Colon (tissue), 2 donors: Measurements from ENCODE around the gene AMTN.
"Not testable (repeated sequence)": the region's sequence is repeated elsewhere in the genome, so short reads cannot be mapped to it uniquely, and the experiment has no call there.

ENCODE experiments used
- FAIRE-seq: peaks from 2 replicates; lab custom pipeline; 2012; peaks lifted over from hg19 to GRCh38; lab: Jason Lieb, UNC
- donor health status: control.
- donor health status: control.

Gene AMTN, protein sequence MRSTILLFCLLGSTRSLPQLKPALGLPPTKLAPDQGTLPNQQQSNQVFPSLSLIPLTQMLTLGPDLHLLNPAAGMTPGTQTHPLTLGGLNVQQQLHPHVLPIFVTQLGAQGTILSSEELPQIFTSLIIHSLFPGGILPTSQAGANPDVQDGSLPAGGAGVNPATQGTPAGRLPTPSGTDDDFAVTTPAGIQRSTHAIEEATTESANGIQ

DNA sequence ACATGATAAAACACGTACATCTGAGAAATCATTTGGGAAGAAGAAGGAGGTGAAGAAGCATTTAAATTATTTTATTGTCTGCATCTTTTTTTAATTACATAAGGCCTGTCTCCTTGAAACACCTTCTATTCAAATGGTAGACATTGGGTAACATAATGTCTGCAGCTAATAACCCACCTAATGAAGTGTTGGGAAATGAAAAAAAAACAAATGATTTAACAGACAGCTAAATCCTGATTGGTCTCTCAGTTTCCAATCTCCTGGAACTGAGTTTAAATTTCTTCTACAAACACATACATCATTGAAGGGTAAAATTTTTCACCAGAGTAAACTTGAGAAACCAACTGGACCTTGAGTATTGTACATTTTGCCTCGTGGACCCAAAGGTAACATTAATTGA, at the start of gene AMTN:
AMTN (plus strand) TSS at position 301 of the 400 bp plus-strand sequence. CDS start 209 bp downstream, outside the sequence.
- no peak for FAIRE-seq

DNA sequence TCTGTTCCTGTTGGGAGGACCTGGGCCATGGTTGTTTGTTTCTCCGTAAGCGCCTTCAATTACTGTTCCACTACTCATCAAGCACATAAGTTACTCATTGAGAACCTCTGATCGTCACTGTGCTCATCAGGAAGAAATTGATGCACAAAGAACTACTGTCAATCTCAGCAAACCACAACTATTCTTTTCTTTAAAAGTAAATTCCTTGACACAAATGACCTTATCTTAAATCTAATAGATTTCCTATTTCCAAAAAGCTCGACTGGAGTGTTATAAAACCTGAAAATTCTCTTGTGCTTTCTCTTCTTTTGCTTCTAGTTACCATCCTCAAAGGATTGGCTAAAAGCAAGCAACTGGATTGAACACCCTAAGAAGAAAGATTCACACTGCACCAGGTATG, 46.5 kb upstream of the AMTN start, which contains the start of gene MUC7:
MUC7 (plus strand) TSS at position 301 of the 400 bp plus-strand sequence. CDS start 1,825 bp downstream, outside the sequence.
- FAIRE-seq: no peak

DNA sequence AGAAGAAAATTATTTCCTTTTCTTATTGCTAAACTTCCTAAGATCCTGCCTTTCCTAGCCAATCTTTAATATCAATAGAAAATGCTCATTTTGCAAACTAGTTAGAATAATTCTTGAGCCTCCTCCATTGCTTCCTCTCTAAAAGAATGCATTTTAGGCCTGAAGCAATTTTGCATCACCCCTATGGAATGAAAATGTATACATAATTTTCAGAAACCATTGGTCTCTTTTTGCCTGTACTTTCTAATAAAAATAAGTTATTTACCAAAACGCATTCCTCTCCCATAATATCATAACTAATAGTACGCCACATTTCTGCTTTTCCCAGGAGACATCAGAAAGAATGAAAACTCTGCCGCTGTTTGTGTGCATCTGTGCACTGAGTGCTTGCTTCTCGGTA, 44.7 kb upstream of the AMTN start:
- no peak for FAIRE-seq

DNA sequence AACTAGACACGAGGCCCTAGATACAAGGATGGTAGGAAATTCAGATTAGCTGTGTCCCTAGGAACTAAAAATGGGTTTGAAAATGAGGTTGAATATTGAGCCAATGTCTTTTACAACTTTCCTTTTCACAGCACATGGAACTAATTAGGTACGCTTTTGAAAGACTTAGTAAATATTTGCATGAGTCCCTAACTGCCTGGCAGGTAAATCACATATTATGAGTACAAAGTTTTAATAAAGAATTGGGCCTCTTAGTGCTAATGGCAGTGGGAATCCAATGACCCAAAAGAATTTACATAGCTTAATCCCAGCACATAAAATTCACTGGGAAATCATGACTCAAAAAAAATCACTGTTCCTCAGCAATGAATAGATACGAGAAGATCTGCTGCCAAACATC, 29.6 kb upstream of the AMTN start:
- no peak for FAIRE-seq

DNA sequence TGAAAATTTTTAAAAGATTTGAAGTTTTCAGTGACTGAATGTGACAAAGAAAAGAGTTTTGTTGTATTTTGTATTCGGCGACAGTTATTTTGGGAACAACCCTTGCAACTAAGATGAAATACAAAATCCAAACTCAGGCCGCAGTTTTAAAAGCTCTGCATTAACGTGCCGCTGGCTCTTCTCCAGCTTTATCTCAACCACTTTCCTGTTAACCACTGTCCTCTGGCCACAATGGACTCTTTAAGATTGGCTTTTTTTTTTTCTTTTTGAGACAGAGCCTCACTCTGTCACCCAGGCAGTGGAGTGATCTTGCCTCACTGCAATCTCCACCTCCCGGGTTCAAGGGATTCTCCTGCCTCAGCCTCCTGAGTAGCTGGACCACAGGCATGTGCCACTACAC, 22.1 kb upstream of the AMTN start:
- no peak for FAIRE-seq

DNA sequence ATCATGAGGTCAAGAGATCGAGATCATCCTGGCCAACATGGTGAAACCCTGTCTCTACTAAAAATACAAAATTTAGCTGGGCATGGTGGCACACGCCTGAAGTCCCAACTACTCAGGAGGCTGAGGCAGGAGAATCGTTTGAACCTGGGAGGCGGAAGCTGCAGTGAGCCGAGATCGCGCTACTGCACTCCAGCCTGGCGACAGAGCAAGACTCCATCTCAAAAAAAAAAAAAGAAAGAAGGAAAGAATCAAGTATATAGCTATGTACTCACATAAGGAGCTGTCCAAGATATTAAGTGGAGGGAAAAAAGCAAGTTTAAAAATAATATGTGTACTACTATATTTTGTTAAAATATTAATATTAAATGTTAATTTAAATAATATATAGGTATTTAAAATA, 16.5 kb upstream of the AMTN start:
- not testable (repeated sequence) for FAIRE-seq

DNA sequence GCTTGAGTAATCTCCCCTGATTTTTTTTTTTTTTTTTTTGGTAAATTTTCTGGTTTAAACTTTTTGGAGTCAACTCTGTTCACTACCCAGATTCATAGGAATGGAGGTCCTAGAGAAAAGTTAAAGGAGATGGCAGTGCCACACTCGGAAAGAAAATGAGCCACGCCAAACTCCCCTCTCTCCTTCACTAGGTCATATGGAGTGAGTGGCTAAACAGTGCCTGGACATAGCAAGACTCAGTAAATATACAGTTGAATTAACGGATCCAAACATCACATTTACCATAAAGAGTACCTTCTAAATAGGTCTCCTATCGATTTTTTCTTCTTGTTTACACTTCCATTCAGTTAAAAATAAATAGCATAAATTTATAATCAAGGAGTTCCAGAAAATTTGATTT, 13.6 kb upstream of the AMTN start:
- no peak for FAIRE-seq

DNA sequence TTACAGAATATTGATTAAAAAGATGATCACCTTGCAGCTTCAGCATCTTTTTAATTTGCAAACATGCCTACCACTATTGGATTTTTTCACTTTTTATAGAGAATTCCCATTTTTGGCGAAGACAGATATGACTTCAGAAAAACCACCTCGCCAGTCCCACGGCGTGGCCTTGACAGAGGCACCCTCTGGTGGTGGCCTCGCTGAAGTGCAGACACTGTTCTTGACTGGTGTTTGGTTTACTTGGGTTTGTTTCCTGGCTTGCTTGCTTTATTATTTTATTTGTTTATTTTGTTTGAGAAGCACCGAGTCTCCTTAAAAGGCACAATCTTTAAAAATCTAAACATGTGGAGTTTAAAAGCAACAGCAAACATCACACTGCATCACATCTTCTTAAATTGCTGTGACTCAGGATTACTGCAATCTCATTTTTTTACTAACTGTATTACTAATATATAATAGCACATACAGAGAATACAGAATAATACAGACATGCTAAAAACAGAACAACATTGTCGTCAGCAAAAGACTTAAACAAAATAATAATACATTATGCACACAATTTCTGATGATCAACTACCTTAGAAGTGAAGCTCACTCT, 13.1 kb upstream of the AMTN start:
- no peak for FAIRE-seq

DNA sequence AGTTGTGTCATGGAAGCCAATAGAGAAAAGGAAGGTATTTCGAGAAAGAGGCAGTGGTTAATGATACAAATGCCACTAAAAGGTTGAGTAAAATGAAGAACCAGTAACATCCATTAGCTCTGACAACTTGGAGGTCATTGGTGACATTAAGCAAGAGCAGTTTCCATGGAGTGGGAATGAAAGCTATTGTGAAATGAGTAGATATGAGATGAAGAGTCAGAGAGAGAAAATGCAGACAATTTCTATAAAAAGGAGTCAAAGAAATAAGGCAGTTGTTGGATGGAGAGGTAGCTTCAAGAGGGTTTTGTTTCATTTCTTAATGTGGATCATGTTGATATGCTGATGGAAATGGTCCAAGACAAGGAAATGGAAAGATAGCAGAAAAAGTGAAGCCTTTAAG, 9.6 kb upstream of the AMTN start:
- FAIRE-seq: no peak

DNA sequence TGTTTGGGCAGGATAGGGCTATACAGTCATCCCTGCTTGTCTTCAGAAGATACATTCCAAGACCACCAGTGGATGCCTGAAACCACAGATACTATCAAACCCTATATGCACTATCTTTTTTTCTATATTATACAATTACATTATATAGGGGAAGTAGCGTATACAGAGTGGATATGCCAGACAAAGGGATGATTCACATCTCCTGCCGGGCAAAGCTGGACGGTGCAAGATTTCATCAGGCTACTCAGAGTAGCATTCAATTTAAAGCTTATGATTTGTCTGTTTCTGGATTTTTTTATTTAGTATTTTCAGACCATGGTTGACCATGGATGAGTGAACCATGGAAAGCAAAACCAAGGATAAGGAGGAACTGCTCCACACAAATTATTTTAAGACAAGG, 7.0 kb upstream of the AMTN start:
- FAIRE-seq: no peak

DNA sequence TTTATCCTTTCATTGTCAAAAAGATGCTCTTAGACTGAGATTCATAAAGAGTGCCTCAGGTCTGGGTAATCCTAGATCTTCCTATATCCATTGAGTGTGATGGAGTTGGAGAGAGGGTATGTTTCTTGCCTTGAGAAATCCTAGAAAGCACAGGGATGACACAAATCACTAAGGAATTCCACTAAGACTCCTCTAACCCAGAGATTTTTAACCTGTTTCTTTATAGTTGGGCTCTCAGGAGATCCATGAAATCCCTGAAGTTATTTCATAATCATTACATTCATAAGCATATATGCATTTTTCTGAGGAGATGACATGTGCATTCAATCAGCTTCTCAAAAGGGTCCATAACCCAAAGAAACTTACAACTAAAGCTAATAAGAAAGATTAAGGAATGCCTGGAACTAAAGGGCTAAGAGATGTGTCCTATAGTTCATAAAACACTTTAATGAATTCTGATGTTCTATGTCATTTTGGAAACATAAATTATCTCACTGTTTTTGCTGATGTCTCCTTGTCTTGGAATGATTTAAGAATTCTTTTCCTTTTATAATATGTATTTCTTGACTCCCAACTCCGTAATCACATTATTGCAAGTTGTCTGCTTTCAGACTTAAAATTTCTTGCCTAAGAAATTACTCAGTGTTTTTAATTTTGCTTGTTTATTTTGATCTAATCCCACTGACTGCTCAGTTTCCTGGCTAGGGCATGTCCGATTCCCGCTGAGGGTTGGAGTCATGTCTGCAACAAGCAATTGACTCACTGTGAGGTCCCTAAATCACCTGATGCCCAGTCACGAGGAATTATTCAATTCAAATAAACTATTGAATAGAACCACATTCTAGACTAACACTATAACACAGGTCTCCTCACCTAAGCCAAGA, 2.8 kb upstream of the AMTN start:
- FAIRE-seq: no peak

DNA sequence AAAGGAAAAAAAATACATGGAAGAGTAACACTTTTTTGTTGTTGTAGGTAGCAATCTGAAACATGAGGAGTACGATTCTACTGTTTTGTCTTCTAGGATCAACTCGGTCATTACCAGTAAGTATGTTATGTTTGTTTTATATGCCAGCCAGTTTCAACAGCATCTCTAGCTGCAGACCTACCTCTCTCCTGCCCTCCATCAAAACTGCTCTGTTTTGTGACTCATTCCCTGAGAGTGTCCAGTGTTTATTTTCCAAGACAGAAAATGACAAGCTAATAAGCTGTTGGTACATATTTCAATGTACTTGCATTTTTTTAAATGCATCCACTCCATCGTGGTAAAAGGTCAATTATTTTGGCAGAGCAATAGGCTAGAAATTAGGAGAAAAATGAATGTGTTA, 347 bp downstream of the AMTN start:
- FAIRE-seq: no peak

DNA sequence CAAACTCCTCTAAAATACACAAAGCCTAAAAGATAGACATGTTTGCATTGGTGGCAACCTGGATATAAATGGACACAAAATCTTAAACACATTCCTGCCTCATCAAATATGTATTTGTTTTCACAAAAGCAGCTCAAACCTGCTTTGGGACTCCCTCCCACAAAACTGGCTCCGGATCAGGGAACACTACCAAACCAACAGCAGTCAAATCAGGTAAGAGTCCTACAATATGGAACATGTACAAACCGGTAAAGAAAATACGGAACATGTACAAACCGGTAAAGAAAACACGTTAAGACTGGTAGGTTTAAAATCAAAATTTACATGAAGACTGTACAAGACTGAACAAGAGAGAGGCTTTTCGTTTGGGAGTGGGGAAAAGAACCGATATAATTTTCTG, 4.3 kb downstream of the AMTN start:
- no peak for FAIRE-seq

DNA sequence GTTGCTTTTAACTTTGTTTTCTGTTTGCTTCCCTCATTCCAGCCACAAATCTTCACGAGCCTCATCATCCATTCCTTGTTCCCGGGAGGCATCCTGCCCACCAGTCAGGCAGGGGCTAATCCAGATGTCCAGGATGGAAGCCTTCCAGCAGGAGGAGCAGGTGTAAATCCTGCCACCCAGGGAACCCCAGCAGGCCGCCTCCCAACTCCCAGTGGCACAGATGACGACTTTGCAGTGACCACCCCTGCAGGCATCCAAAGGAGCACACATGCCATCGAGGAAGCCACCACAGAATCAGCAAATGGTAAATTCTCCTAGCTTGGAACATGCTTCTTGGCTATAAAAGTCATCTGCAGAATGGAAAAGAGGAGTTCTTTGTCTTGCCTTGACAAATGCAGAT, 12.6 kb downstream of the AMTN start:
- no peak for FAIRE-seq

DNA sequence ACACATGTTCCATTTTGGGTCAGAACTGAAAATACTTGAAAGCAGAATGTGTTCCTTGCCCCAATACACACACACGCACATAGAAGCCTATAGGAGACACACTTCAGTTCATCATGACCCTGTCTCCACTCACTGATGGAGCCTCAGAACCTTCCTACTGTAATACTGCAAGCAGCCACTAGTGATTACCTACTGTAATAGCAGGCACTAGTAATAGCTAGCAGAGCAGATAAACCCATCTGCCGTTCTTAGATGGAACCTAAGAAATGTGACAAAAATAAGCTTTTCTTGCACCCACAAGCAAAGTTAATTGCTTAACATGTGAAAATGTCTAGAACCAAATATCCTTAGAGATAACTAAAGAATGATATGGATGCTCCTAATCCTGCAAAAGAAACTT, 13.6 kb downstream of the AMTN start:
- no peak for FAIRE-seq

DNA sequence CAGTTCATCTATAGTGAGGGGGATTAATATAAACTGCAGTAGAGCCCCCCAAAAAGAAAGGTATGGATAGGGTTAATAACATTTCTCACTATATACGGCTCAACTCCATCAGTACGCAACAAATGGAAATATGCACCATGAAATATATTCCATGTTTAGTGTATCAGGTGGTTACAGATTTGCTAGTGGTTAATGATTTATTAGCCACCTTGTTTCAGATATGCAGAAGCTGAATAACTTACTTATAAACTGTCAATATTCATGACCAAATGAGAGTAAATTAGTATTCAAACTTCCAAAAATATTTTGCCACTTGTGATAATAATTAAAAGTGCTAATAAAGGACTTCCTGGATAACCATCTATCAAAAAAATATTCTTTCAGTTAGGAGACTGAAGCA, 14.8 kb downstream of the AMTN start:
- no peak for FAIRE-seq

DNA sequence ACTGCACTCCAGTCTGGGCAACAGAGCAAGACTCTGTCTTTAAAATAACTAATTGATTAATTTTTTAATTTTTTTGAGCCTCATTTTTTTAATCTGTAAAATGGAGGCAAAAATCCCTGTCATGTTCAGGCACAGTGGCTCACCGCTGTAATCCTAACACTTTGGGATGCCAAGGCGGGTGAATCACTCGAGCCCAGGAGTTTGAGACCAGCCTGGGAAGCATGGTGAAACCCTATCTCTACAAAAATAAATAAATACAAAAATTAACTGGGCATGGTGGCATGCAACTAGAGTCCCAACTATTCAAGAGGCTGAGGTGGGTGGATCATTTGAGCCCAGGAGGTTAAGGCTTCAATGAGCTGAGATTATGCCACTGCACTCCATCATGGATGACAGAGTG, 15.4 kb downstream of the AMTN start:
- no peak for FAIRE-seq

DNA sequence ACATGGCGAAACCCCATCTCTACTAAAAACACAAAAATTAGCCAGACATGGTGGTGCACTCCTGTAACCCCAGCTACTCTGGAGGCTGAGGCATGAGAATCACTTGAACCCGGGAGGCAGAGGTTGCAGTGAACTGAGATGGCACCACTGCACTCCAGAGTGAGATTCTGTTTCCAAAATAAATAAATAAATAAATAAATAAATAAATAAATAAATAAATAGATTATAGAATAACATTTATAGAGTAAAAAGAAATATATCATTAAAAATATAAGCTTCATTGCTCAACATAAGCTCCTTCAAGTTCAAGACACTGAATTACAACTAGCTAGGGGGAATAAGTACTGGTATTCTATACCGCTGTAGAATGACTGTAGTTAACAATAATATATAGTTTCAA, 16.5 kb downstream of the AMTN start:
- not testable (repeated sequence) for FAIRE-seq

DNA sequence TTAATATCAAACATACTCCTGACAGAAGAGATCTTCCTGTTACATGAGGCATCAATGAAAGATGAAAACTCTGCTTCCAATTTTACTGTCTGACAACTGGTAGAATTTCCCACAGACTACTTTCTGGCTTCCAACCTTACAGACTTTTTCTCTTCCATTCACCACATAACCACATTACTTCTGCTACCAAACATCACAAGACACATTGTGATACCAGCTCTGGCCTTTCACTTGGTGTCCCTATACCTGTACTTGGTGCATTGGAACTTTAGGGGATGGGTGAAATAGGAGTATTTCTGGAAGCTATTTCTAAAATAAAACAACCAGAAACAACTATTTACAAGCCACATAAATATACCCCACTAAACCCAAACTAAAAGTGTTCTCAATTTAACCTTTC, 20.5 kb downstream of the AMTN start:
- no peak for FAIRE-seq

DNA sequence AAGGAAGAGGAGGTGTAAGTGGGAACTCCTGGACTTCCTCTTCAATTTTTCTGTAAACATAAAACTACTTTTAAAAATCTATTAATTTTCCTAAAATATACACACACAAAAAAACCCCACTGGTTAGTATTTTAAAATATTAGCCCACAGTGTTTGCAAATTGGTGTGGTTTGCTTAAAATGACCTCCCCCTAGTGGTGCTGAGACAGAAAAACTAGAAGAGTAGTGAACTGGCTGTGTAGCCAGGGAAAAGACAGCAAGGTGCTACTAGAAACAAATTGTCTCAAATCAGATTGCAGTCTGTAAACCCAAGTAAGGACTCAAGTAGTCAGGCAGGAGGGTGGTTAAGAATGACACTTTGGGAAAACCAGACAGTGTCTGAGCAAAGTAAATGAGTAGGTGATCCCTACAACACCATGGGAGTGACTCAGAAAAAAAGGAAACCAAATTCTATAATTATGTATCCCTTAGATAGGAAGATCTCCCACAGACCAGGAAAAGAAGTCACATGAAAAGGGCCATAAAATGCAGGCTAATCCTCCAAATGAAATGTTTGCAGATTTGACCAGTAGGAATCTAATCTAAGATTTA, 26.0 kb downstream of the AMTN start:
- no peak for FAIRE-seq

DNA sequence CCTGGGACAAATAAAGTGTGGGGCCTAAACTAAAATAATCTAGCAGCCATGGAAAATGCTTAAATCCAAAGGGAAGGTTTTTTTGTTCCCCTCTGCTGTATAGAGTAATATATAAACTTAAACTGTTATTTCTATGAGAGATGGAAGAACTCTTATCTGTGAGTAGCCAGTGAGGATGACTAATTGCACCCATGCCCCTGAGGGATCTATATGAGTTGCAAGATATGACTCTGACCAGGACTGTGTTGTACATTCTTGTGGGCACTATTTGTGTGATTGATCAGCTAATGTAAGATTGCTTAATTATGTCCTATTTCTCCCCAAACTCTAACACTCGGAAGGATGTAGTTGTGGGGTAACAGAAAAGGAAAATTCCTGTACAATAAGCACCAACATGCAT, 38.5 kb downstream of the AMTN start:
- no peak for FAIRE-seq

DNA sequence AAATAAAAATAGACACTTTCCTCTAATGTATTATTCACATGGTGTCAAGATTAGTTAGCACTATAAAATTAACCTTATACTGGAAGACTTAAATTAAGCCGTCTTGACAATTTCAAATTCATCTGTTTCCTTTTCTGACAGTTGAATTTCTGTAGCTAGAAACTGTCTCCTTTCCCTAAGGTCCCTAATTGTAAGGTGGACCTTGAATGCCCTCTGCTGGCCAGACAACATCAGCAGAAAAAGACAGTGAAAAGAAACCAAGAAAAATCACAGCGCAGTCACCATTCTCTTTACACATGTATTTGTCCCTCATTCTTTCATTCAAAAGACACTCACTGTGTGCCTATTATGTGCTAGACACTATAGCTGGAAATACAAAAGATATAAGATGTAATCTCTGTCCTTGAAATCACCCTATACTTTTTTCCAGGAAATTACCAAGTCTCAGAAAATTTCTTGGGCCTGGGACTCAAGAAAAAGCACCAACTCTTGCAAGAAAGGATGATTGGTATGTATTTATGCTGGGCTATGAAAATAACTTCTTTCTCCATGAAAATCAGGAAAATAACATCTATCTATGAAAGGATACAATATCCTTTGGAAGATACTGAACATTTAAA, 41.0 kb downstream of the AMTN start:
- peak; percentile 18 for FAIRE-seq
